Mesodermal cell (in vitro differentiated cells): ENCODE measurements around the gene DNAH14.

ENCODE experiments used
- H3K27ac ChIP-seq: 2 replicates; pipeline ENCODE4 v1.7.0; 2013; ENCODE audit warnings: mild to moderate bottlenecking, low read depth, low read length, moderate library complexity; ENCODE audit not compliant: severe bottlenecking
- H3K36me3 ChIP-seq: 2 replicates; pipeline ENCODE4 v1.7.1; 2013; ENCODE audit warnings: mild to moderate bottlenecking, low read length, moderate library complexity; ENCODE audit not compliant: control insufficient read depth, insufficient read depth
- H3K4me1 ChIP-seq: one replicate; pipeline ENCODE4 v1.7.1; 2013; ENCODE audit warnings: mild to moderate bottlenecking, low read length; ENCODE audit not compliant: insufficient read depth, control insufficient read depth, poor library complexity, severe bottlenecking
- H3K4me3 ChIP-seq: 2 replicates; pipeline ENCODE4 v1.7.0; 2013; ENCODE audit warnings: low read length, control low read depth, mild to moderate bottlenecking; ENCODE audit not compliant: insufficient read depth, poor library complexity, severe bottlenecking; ENCODE audit errors: extremely low read depth
- H3K9me3 ChIP-seq: 2 replicates; pipeline ENCODE4 v1.7.1; 2013; ENCODE audit warnings: mild to moderate bottlenecking, low read length, moderate library complexity; ENCODE audit not compliant: control insufficient read depth
- WGBS, 2 experiments: methylation state at CpG; one replicate each; pipeline ENCODE4 v1.1.5; 2013; ENCODE audit warnings: missing lambda C conversion rate in 2 of 2; ENCODE audit not compliant: insufficient coverage in 2 of 2; 5-methylcytosine and 5-hydroxymethylcytosine counted together

The DNAH14 gene

DNA sequence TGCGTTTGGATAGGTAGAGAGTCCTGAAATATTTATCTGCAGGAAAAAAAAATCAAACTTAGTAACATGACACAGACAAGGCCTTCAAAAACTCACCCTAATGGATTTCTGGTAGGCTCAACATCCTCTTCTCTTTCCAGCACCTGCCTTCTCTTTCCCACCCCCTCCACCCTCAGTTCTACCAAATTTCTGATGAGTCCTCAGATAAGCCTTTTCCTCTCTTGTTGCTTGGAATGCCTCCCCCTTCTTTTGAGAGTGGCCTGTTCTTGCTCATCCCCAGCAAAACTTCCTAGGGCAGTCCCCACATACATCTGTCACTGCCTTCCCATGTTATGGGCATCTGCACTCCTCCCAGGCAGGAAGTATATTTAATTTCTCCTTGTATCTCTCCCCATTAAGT is 506.0 kb downstream of the DNAH14 start:
- H3K9me3 ChIP-seq = no peaks in the 10 kb centered on the region
- no peaks in the 10 kb centered on the region for H3K36me3 ChIP-seq
- H3K4me1 ChIP-seq = peaks cover 8% of the 10 kb centered on the region
- H3K4me3 ChIP-seq = no peak overlapping the region
- no peak overlapping the region for H3K27ac ChIP-seq
- WGBS, 2 experiments = no CpG with 5 or more reads among the region's 1 CpG

DNA sequence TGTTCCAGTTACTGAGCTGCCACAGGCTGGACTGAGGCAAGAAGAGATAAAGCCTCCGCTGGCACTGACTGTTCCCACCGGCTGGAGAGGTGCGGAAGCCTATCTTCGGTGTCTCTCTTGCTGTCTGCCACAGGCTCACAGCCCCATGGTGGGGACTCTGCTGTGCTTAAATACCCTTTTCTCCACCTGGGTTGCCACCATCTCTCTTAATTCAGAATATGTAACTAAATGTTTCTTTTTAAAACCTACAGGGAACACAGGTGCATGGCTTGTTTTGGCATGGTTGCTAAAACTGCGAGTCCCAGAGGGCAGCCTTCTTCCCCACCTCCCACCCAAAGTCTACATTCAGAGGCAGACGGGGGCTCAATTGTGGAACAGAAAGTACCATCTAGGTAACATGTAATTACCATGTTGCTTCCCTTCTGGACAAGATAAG is 506.5 kb downstream of the DNAH14 start:
- H3K4me3 ChIP-seq = no peak overlapping the region
- WGBS, 2 experiments = 80 to 82% methylated on average over 2 to 6 of the region's 6 CpGs
- H3K36me3 ChIP-seq = no peaks in the 10 kb centered on the region
- H3K27ac ChIP-seq = no peak overlapping the region
- peaks cover 8% of the 10 kb centered on the region for H3K4me1 ChIP-seq
- H3K9me3 ChIP-seq = no peaks in the 10 kb centered on the region

DNA sequence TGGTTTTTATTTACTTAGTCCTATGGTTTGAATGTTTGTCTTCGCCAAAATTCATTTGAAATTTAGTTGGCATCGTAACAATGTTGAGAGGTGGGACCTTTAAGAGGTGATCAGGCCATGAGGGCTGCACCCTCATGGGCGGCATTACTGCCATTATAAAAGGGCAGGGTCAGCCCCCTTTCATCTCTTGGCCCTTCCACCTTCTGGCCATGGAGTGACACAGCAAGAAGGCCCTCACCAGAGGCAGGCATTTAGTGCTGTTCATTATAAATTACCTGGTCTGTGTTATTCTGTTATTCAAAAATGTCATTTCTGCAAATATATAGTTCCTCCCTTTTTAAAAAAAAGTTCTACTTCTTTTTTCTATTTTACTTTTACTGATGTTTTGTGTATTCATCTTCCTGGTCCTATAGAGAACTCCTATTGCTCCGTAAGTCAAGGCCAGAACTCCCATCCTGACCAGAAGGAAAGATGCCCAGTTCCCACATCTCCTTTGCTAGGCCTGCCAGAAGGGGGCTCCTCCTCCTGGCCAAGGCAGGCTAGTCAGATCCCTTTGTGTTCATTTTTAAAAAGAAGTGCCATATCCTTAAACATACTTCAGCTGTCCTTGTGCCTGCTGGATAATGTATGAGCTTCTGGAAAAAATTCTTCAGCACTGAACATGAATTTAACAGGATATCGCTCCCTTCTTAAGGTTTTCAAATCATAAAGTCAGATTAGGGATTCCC is 508.4 kb downstream of the DNAH14 start:
- Histone ChIP-seq H3K4me1 (peaks cover 8% of the 10 kb centered on the region), H3K4me3 (no peak overlapping the region), H3K9me3 (no peaks in the 10 kb centered on the region), H3K36me3 (no peaks in the 10 kb centered on the region), H3K27ac (no peak overlapping the region)
- 94 to 96% methylated on average over 3 to 5 of the region's 5 CpGs for WGBS, 2 experiments

DNA sequence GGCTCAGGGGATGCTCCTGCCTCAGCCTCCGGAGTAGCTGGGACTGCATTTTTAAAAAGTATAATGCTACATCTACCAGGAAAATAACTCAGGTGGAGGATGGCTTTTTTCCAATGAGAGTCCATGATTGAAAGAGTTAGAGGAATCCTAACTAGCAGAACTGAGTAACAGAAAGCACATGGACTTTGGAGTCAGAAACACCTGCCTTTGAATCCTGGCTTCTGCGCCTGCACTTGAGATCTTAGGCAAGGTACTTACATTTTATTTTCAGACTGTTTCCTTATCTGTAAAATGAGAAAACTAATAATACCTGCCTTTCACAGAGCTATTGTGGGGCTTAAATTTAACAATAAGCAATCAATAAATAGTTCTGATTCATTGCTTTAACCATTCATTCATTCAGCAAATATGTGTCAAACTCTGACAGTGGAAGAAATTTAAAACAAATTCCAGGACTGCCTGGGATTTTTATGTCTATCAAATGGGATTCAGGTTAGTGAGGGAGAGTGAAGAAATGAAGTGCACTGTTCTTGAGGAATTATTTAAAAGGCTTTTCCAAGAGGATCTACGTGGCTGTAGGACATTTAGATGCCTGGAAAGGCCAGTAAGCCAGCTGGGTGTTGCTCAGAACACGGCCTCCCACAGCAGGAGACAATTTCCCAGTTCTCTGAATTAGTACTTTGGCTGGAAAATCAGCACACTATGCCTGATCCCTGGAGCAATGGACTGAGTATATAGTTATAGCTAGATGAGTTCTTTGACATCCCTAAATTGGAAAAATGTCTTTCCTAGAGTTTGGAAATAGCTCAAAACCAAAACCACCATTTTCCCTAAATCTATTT is 511.1 kb downstream of the DNAH14 start:
- no peaks in the 10 kb centered on the region for H3K9me3 ChIP-seq
- peaks cover 4% of the 10 kb centered on the region for H3K4me1 ChIP-seq
- WGBS, 2 experiments = 87 to 96% methylated on average over 2 to 3 of the region's 4 CpGs
- H3K27ac ChIP-seq = no peak overlapping the region
- H3K4me3 ChIP-seq = no peak overlapping the region
- H3K36me3 ChIP-seq = no peaks in the 10 kb centered on the region

DNA sequence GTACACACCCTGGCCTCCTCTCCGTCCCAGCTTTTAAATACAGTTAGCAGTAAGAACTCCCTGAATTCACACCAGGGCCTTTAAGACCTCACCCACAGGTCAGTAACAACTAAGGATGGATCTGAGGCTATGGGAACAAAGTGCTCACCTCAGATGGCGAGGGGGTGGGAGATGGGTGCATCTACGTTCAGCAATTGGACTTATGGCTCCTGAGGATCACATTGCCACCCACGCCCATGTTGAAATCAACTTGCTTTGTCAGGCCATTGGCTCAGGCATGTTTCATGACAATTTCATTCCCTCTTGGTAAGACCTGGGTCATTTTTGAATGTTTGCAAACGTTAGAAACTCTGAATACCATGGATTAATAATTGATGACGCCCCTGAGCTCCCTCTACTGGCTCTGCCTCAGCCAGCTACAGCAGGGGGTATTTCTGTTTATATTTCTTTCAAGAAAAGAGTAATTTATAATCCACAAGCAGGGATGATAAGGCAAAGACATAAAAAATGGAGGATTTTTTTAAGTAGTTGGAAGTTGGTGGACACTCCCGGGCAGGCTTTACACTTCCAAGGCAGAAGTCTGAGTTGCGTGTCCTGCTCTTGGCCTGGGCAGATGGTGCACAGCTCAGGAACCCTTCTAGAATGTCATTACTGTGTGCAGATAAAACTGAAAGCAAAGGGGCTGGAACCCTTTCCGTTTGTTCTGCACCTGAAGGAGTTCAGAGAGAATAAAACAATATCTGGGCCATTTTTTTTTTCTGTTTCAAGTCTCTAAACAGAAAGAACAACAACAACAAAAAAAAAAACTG is 512.0 kb downstream of the DNAH14 start:
- 94 to 96% methylated on average over 6 of the region's 9 CpGs for WGBS, 2 experiments
- Histone ChIP-seq H3K4me3 (no peak overlapping the region), H3K36me3 (no peaks in the 10 kb centered on the region), H3K9me3 (no peaks in the 10 kb centered on the region), H3K27ac (no peak overlapping the region), H3K4me1 (no peaks in the 10 kb centered on the region)

DNA sequence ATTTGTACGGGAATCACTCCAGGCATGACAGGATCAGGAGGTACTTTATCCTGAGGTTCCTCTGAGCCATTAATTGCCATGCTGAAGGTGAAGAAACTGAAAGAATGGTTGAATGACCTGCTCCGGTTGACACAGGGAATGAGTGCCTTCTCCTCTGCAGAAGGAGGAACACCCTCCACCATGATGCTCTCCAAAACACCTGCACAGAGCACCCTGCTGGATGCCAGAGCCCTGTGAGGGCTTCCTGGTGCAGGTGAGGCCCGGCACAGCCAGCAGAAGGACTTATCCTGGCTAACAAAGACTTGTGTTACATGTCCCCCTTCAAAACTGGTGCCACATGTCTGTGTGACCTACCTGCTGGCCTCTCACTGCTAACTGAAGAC is 512.6 kb downstream of the DNAH14 start:
- H3K4me1 ChIP-seq = no peaks in the 10 kb centered on the region
- no peak overlapping the region for H3K27ac ChIP-seq
- 88 to 94% methylated on average over 2 to 3 of the region's 3 CpGs for WGBS, 2 experiments

DNA sequence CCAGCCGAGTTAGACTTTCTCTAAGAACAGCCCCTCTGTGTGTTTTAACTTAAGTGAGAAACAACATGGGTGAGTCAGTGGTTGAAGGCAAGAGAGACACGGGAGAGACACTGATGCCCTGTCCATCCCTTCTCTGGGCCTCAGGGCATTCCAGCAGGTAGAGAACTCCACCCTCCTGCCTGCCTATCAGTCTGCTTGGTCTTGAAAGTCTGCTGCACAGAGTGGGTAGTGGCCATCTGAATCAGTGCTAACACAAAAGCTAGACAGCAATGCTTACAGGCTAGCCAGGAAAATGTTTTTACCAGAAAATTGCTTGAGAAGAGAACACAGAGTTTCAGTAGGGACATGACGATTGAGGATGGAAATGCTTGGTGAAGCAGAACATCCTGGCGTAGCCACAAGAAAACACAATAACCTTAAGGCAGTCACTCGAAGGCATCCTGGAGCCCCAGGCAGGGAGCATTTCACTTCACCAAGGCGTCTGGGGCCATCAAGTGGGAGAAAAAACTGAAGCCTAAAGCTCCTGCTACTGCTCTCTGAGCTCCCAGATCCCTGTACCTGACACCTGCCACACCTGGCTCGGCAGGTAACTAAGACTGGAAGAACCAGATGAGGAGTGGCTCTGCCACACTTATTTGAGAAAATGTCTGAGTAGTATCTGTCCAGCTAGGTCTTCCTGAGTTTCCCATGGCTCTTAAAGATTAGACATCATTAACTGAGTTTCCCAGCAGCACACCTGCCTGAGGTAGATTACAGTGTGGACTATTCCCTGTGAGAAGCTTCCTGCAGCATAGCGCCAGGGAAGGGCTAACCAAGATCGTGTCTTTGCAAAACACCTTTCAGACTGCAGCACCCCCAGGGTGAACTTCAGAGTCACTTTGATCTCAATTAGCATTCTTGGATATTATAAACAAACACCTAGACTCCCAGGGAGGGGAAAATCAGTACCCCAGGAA is 516.4 kb downstream of the DNAH14 start:
- H3K27ac ChIP-seq = no peak overlapping the region
- H3K9me3 ChIP-seq = no peaks in the 10 kb centered on the region
- H3K36me3 ChIP-seq = no peaks in the 10 kb centered on the region
- H3K4me3 ChIP-seq = no peak overlapping the region
- no peaks in the 10 kb centered on the region for H3K4me1 ChIP-seq
- 75 to 82% methylated on average over 7 of the region's 9 CpGs for WGBS, 2 experiments

More for the DNA sequence above, 512.6 kb downstream of the DNAH14 start:
- Histone ChIP-seq H3K4me3 (no peak overlapping the region), H3K9me3 (no peaks in the 10 kb centered on the region), H3K36me3 (no peaks in the 10 kb centered on the region)

DNA sequence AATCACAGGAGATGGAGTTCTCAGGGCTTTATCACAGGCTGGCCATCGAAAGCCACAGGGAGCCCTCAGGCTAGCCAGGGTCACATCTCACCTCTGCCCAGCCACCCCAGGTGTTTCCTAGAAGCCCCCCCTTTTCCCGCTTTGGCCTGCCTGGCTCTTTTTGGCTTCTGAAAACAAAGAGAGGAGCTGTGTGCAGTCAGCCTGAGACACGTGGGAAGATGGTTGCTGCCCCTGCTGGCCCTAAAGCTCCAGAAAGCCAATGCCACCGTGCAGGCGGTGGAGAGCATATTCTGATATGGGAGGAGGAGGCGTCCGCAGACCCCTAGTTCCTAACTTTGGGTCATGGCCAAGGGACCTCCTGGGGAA is 517.1 kb downstream of the DNAH14 start:
- H3K9me3 ChIP-seq = no peaks in the 10 kb centered on the region
- no peaks in the 10 kb centered on the region for H3K36me3 ChIP-seq
- H3K4me1 ChIP-seq = no peaks in the 10 kb centered on the region
- no peak overlapping the region for H3K4me3 ChIP-seq
- H3K27ac ChIP-seq = no peak overlapping the region
- 63 to 64% methylated on average over 6 to 7 of the region's 7 CpGs for WGBS, 2 experiments

DNA sequence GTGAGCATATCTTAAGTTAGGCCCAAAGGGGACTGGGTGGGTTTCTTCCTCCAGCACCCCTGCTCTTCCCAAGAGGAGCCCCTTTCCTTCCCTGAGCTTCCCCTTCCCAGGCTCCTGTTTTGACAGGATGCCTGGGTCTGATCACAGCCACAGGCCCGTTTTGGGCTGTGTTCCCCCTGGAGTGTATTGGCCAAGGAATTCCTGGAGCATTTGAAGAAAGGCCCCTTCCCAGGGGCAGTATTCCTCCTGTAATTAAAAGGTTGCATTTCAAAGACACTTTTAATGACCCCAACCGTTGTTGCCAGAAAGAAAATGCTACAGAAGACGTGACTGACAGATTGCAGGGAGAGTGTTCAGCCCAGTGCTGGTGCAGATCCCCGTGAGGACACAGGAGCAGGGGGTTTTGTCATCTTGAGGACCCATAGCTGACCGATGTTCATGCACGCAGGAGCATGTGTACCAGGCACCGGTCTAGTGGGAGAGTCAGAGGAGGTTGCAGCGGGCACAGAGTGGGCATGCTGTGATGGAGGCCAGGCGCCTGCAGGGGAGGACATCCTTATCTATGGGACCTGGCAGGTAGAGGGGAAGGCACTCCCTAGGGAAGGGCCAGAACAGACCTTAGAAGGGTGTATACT is 517.6 kb downstream of the DNAH14 start:
- Histone ChIP-seq H3K4me3 (no peak overlapping the region), H3K27ac (peak overlapping the region; percentile 2)
- 56 to 66% methylated on average over 6 to 9 of the region's 9 CpGs for WGBS, 2 experiments

More for the DNA sequence above, 517.6 kb downstream of the DNAH14 start:
- H3K36me3 ChIP-seq = no peaks in the 10 kb centered on the region
- H3K4me1 ChIP-seq = no peaks in the 10 kb centered on the region
- H3K9me3 ChIP-seq = no peaks in the 10 kb centered on the region
